Measurements from ENCODE around the gene NOP58. TPM values are rescaled to one million over a fixed set of nuclear protein-coding genes. Genes with fewer than 3 reads are reported as not detected.

Gene NOP58
- total RNA-seq, 1 donor from 2014 or later, result 49.6 TPM

- Mint-ChIP-seq H3K27me3 (ENCODE audit: unreplicated experiment) (no peaks in the 10 kb centered on the region), H3K9me3 (ENCODE audit: unreplicated experiment) (no peaks in the 10 kb centered on the region), H3K27ac (ENCODE audit: unreplicated experiment) (no peak overlapping the region), H3K4me3 (ENCODE audit: unreplicated experiment) (no peak overlapping the region), H3K36me3 (ENCODE audit: unreplicated experiment) (no peaks in the 10 kb centered on the region), H3K4me1 (ENCODE audit: low read depth, unreplicated experiment) (no peaks in the 10 kb centered on the region)
- no peak for DNase-seq
- no peak for TF ChIP-seq CTCF (IDR thresholded peaks at IDR 0.05; ENCODE audit: partially characterized antibody, unreplicated experiment)
These were observed 56.9 kb downstream of the NOP58 start for GRCh38 chr2:202322435-202322834.

- DNase-seq, result no peak
These were observed 62.3 kb downstream of the NOP58 start for GRCh38 chr2:202327858-202328257.

GRCh38 chr2:202335791-202336467, 70.4 kb downstream of the NOP58 start:
- no peak for DNase-seq
- no peak overlapping the region for H3K4me3 Mint-ChIP-seq (ENCODE audit: unreplicated experiment)
- H3K36me3 Mint-ChIP-seq (ENCODE audit: unreplicated experiment), result no peaks in the 10 kb centered on the region
- H3K27me3 Mint-ChIP-seq (ENCODE audit: unreplicated experiment), result no peaks in the 10 kb centered on the region
- peaks cover 3% of the 10 kb centered on the region for H3K9me3 Mint-ChIP-seq (ENCODE audit: unreplicated experiment)
- H3K4me1 Mint-ChIP-seq (ENCODE audit: low read depth, unreplicated experiment), result no peaks in the 10 kb centered on the region
- TF ChIP-seq CTCF (IDR thresholded peaks at IDR 0.05; ENCODE audit: partially characterized antibody, unreplicated experiment), result no peak
- no peak overlapping the region for H3K27ac Mint-ChIP-seq (ENCODE audit: unreplicated experiment)

More at GRCh38 chr2:202327858-202328257, 62.3 kb downstream of the NOP58 start:
- H3K4me3 Mint-ChIP-seq (ENCODE audit: unreplicated experiment), result no peak overlapping the region
- H3K27me3 Mint-ChIP-seq (ENCODE audit: unreplicated experiment), result no peaks in the 10 kb centered on the region
- TF ChIP-seq CTCF (IDR thresholded peaks at IDR 0.05; ENCODE audit: partially characterized antibody, unreplicated experiment), result no peak
- no peaks in the 10 kb centered on the region for H3K9me3 Mint-ChIP-seq (ENCODE audit: unreplicated experiment)
- no peaks in the 10 kb centered on the region for H3K4me1 Mint-ChIP-seq (ENCODE audit: low read depth, unreplicated experiment)
- no peak overlapping the region for H3K27ac Mint-ChIP-seq (ENCODE audit: unreplicated experiment)
- no peaks in the 10 kb centered on the region for H3K36me3 Mint-ChIP-seq (ENCODE audit: unreplicated experiment)

GRCh38 chr2:202337151-202337550, 71.6 kb downstream of the NOP58 start:
- no peak for DNase-seq
- Mint-ChIP-seq H3K27me3 (ENCODE audit: unreplicated experiment) (no peaks in the 10 kb centered on the region), H3K27ac (ENCODE audit: unreplicated experiment) (no peak overlapping the region), H3K36me3 (ENCODE audit: unreplicated experiment) (no peaks in the 10 kb centered on the region), H3K4me3 (ENCODE audit: unreplicated experiment) (no peak overlapping the region), H3K4me1 (ENCODE audit: low read depth, unreplicated experiment) (no peaks in the 10 kb centered on the region), H3K9me3 (ENCODE audit: unreplicated experiment) (peaks cover 3% of the 10 kb centered on the region)
- no peak for TF ChIP-seq CTCF (IDR thresholded peaks at IDR 0.05; ENCODE audit: partially characterized antibody, unreplicated experiment)

- H3K27ac Mint-ChIP-seq (ENCODE audit: unreplicated experiment), result no peak overlapping the region
- no peaks in the 10 kb centered on the region for H3K36me3 Mint-ChIP-seq (ENCODE audit: unreplicated experiment)
- H3K27me3 Mint-ChIP-seq (ENCODE audit: unreplicated experiment), result no peaks in the 10 kb centered on the region
- H3K4me3 Mint-ChIP-seq (ENCODE audit: unreplicated experiment), result no peak overlapping the region
- H3K9me3 Mint-ChIP-seq (ENCODE audit: unreplicated experiment), result peaks cover 3% of the 10 kb centered on the region
- no peaks in the 10 kb centered on the region for H3K4me1 Mint-ChIP-seq (ENCODE audit: low read depth, unreplicated experiment)
- no peak for DNase-seq
- TF ChIP-seq CTCF (IDR thresholded peaks at IDR 0.05; ENCODE audit: partially characterized antibody, unreplicated experiment), result no peak
These were observed 72.3 kb downstream of the NOP58 start for GRCh38 chr2:202337706-202338346.

Measured in glutamatergic neuron (in vitro differentiated cells).